ENCODE measurements around the gene SAA2.

GRCh38 chr11:18223591-18224387 lies 24.7 kb downstream of the SAA2 start:
- TF ChIP-seq CTCF (IDR thresholded peaks at IDR 0.05; ENCODE audit: low read depth, low read length, missing input control) (no peak), SP1 (IDR thresholded peaks at IDR 0.05) (peak; percentile 99), REST (IDR thresholded peaks at IDR 0.05) (peak; percentile 64), RAD21 (IDR thresholded peaks at IDR 0.05) (peak; percentile 45 to 57), MAX (IDR thresholded peaks at IDR 0.05) (peak; percentile 88), GABPA (IDR thresholded peaks at IDR 0.05 in 1 of 2, conservative IDR thresholded peaks at IDR 0.05 in 1 of 2) (peak in 1 of 2 donors; percentile 67), ZBTB33 (IDR thresholded peaks at IDR 0.05) (peak; percentile 86), ATF3 (IDR thresholded peaks at IDR 0.05) (peak; percentile 79), TAF1 (conservative IDR thresholded peaks at IDR 0.05) (no peak), JUND (IDR thresholded peaks at IDR 0.05) (peak; percentile 76 to 88), RXRA (IDR thresholded peaks at IDR 0.05) (peak; percentile 81 to 92)

Measured in liver (tissue), 3 donors.